ENCODE results near the gene XYLT1.

Gene XYLT1

DNA sequence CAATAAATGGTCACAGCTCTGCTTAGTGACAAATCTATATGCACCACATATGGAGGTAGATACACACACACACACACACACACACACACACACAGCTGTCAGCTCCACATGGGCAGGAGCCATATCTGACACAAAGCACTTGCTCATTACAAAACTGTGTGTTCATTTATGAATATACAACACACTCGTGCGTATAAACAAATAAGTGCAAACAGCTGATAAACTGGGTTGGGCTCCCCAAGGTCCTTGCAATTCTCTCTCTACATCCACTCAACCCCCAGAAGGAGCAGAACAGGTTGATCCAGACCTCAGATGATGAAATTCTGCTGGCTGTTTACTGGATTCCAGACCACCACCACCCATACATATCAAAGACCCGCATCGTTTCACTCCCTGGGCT lies 140.7 kb downstream of the XYLT1 start:
- TF ChIP-seq SP1 (IDR thresholded peaks at IDR 0.05) (no peak), L3MBTL2 (conservative IDR thresholded peaks at IDR 0.05) (no peak)
- ChIA-PET CTCF (no interaction called here), POLR2A (no interaction called here)
- no peak for DNase-seq (ENCODE audit: extremely low spot score)

DNA sequence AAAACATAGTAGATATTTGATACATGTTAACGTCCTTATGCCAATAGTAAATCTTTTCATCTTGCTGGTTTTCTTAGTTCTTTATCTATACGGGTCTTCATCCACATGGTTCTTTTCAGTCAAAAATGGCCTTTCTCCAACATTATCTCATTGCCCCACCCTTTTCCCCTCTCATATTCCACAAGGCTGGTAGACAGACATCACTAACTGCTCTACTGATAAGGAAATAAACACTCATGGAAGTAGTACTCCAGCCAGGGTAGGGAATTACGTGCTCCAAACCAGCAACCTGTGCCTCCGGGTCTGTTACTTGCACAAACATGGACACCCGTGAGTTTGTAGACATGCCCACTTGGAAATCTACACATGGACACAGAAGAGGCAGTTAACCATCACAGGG lies 141.4 kb downstream of the XYLT1 start:
- CTCF ChIA-PET, result no interaction called here
- no peak for DNase-seq (ENCODE audit: extremely low spot score)
- POLR2A ChIA-PET, result no interaction called here
- TF ChIP-seq HDGF (IDR thresholded peaks at IDR 0.05; ENCODE audit: borderline replicate concordance) (no peak), TARDBP (IDR thresholded peaks at IDR 0.05) (no peak), NFRKB (IDR thresholded peaks at IDR 0.05) (no peak), SUZ12 (IDR thresholded peaks at IDR 0.05) (no peak), BHLHE40 (IDR thresholded peaks at IDR 0.05; ENCODE audit: borderline replicate concordance) (no peak), CTBP1 (IDR thresholded peaks at IDR 0.05; ENCODE audit: borderline replicate concordance) (no peak), FOXA1 (IDR thresholded peaks at IDR 0.05) (no peak), FOXK2 (IDR thresholded peaks at IDR 0.05) (no peak), ZNF384 (IDR thresholded peaks at IDR 0.05) (no peak), ARNT (IDR thresholded peaks at IDR 0.05) (no peak), LEF1 (IDR thresholded peaks at IDR 0.05; ENCODE audit: borderline replicate concordance) (no peak), ELF4 (IDR thresholded peaks at IDR 0.05) (no peak), SP1 (IDR thresholded peaks at IDR 0.05) (no peak)
- TF ChIP-seq, protein P1, sequence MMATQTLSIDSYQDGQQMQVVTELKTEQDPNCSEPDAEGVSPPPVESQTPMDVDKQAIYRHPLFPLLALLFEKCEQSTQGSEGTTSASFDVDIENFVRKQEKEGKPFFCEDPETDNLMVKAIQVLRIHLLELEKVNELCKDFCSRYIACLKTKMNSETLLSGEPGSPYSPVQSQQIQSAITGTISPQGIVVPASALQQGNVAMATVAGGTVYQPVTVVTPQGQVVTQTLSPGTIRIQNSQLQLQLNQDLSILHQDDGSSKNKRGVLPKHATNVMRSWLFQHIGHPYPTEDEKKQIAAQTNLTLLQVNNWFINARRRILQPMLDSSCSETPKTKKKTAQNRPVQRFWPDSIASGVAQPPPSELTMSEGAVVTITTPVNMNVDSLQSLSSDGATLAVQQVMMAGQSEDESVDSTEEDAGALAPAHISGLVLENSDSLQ (IDR thresholded peaks at IDR 0.05), result no peak

DNA sequence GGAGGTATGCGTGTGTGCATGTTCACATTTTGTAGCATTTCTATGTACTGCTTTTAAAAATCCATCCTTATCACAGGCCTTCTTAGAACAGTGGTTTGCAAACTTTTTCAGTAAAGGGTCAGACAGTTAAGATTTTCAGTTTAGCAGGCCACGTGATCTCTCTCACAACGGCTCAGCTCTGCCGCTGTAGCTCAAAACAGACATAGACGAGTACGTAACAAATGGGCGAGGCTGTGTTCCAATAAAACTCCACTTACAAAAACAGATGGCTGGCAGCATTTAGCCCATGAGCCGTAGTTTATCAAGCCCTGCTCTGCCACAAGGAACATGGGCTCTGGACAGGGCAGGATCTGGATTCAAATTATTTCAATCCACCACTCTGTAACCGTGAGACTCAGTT lies 141.8 kb downstream of the XYLT1 start:
- ChIA-PET CTCF (no interaction called here), POLR2A (interaction anchor here (0.7 kb wide), 1 partner anchor 16 kb away, joined by 3 read pairs; no protein-coding TSS in a partner anchor)
- no peak for DNase-seq (ENCODE audit: extremely low spot score)
- TF ChIP-seq ARNT (IDR thresholded peaks at IDR 0.05) (no peak), ELF4 (IDR thresholded peaks at IDR 0.05) (no peak), TARDBP (IDR thresholded peaks at IDR 0.05) (no peak), ZNF384 (IDR thresholded peaks at IDR 0.05) (no peak), L3MBTL2 (conservative IDR thresholded peaks at IDR 0.05) (no peak), LEF1 (IDR thresholded peaks at IDR 0.05; ENCODE audit: borderline replicate concordance) (no peak), NFRKB (IDR thresholded peaks at IDR 0.05) (no peak), HDGF (IDR thresholded peaks at IDR 0.05; ENCODE audit: borderline replicate concordance) (no peak), FOXK2 (IDR thresholded peaks at IDR 0.05) (no peak), SP1 (IDR thresholded peaks at IDR 0.05) (no peak), SUZ12 (IDR thresholded peaks at IDR 0.05) (no peak), FOXA1 (IDR thresholded peaks at IDR 0.05) (no peak), FOXM1 (IDR thresholded peaks at IDR 0.05; ENCODE audit: borderline replicate concordance) (no peak), BHLHE40 (IDR thresholded peaks at IDR 0.05; ENCODE audit: borderline replicate concordance) (no peak)
- TF ChIP-seq, protein P1 (IDR thresholded peaks at IDR 0.05), result no peak

DNA sequence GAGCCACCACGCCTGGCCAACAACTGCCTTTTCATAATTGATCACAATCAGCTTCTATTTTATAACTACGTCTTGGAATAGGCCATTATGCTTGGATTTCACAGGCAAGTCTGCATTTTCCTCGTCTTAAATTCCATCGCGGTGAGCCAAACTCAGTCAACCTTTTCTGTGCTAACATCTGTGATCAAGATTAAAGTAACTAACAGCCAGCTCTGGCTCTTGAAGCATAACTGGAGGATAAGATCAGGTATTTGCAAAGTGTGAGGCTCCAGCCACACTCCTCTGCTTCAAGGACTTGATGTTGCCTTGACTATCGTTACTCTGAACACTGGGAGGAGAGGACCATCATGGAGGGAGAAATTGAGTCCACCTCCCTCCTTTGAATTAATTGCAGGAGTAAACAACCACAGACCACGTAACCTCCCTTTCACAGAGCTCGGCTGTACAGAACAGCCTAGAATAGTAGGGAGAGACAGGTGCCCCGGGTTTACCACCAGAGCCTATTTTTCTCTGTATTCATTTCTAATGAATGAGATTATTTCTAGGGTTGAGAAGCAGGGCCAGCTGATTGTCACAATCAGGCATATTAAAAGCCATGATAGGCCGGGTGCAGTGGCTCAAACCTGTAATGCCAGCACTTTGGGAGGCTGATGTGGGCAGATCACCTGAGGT lies 143.0 kb downstream of the XYLT1 start:
- TF ChIP-seq SP1 (IDR thresholded peaks at IDR 0.05), result no peak
- TF ChIP-seq, protein P1 (IDR thresholded peaks at IDR 0.05), result no peak
- TF ChIP-seq LEF1 (IDR thresholded peaks at IDR 0.05; ENCODE audit: borderline replicate concordance), result no peak
- TF ChIP-seq CTBP1 (IDR thresholded peaks at IDR 0.05; ENCODE audit: borderline replicate concordance), result no peak
- TF ChIP-seq NFRKB (IDR thresholded peaks at IDR 0.05), result no peak
- TF ChIP-seq FOXM1 (IDR thresholded peaks at IDR 0.05; ENCODE audit: borderline replicate concordance), result no peak
- TF ChIP-seq HDGF (IDR thresholded peaks at IDR 0.05; ENCODE audit: borderline replicate concordance), result no peak
- TF ChIP-seq FOXA1 (IDR thresholded peaks at IDR 0.05), result no peak
- no peak for TF ChIP-seq BHLHE40 (IDR thresholded peaks at IDR 0.05; ENCODE audit: borderline replicate concordance)
- TF ChIP-seq SUZ12 (IDR thresholded peaks at IDR 0.05), result no peak
- no peak for TF ChIP-seq FOXK2 (IDR thresholded peaks at IDR 0.05)
- no peak for TF ChIP-seq ARNT (IDR thresholded peaks at IDR 0.05)
- TF ChIP-seq ZNF384 (IDR thresholded peaks at IDR 0.05), result no peak
- TF ChIP-seq TARDBP (IDR thresholded peaks at IDR 0.05), result no peak
- TF ChIP-seq ELF4 (IDR thresholded peaks at IDR 0.05), result no peak
- TF ChIP-seq L3MBTL2 (conservative IDR thresholded peaks at IDR 0.05), result no peak
- CTCF ChIA-PET, result no interaction called here
- DNase-seq (ENCODE audit: extremely low spot score), result no peak
- POLR2A ChIA-PET, result no interaction called here

DNA sequence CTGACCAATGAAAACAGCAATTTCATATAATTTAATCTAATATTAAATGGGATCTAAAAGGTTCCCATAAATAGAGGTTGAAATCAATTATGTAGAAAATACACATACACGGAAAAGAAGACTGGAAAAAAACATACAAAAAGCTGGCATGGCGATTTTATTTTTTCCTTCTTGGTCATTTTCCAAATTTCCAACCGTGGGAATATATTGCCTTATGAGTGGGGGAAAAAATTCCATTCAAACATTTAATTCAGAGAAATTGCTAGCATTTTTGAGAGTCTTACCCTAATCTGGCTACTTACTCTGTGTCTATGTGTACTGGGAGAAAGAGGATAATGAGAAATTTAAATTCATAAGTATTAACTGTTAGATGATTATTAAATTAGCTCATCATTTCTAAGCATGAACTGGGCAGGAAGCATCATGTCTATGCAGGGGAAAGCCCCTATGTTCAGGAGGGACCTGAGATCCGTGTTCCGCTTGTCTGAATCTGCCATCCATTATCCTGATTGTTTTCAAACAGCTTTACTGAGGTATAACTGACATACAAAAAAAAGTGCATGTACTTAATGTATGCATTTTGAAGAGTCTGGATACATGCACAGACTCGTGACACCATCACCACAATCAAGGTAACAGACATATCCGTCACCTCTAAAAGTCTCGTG lies 145.2 kb downstream of the XYLT1 start:
- no peak for DNase-seq (ENCODE audit: extremely low spot score)
- POLR2A ChIA-PET, result no interaction called here
- no peak for TF ChIP-seq L3MBTL2 (conservative IDR thresholded peaks at IDR 0.05)
- TF ChIP-seq, protein P1 (IDR thresholded peaks at IDR 0.05), result no peak
- no peak for TF ChIP-seq ELF4 (IDR thresholded peaks at IDR 0.05)
- TF ChIP-seq FOXK2 (IDR thresholded peaks at IDR 0.05), result no peak
- TF ChIP-seq HDGF (IDR thresholded peaks at IDR 0.05; ENCODE audit: borderline replicate concordance), result no peak
- TF ChIP-seq SUZ12 (IDR thresholded peaks at IDR 0.05), result no peak
- TF ChIP-seq ARNT (IDR thresholded peaks at IDR 0.05), result no peak
- TF ChIP-seq BHLHE40 (IDR thresholded peaks at IDR 0.05; ENCODE audit: borderline replicate concordance), result no peak
- TF ChIP-seq FOXM1 (IDR thresholded peaks at IDR 0.05; ENCODE audit: borderline replicate concordance), result no peak
- TF ChIP-seq ZNF384 (IDR thresholded peaks at IDR 0.05), result no peak
- no peak for TF ChIP-seq SP1 (IDR thresholded peaks at IDR 0.05)
- TF ChIP-seq FOXA1 (IDR thresholded peaks at IDR 0.05), result no peak
- TF ChIP-seq LEF1 (IDR thresholded peaks at IDR 0.05; ENCODE audit: borderline replicate concordance), result no peak
- TF ChIP-seq CTBP1 (IDR thresholded peaks at IDR 0.05; ENCODE audit: borderline replicate concordance), result no peak
- TF ChIP-seq NFRKB (IDR thresholded peaks at IDR 0.05), result no peak
- no peak for TF ChIP-seq TARDBP (IDR thresholded peaks at IDR 0.05)
- CTCF ChIA-PET, result no interaction called here
